GM19328 (cell line): ENCODE results near the gene SYCP2L.
"Not testable (repeated sequence)": the region's sequence is repeated elsewhere in the genome, so short reads cannot be mapped to it uniquely, and the experiment has no call there.

Source experiments
- ATAC-seq: cut with Tn5 transposase; IDR thresholded peaks from one replicate; pipeline ENCODE4 v1.9.1; 2021; ENCODE audit warnings: mild to moderate bottlenecking, moderate library complexity; ENCODE audit not compliant: unreplicated experiment

SYCP2L gene

GRCh38 chr6:10886691-10887502, at the start of gene SYCP2L:
SYCP2L (plus strand) TSS chr6:10887052; CDS start chr6:10887127, 75 bp downstream.
- ATAC-seq: no peak

DNA sequence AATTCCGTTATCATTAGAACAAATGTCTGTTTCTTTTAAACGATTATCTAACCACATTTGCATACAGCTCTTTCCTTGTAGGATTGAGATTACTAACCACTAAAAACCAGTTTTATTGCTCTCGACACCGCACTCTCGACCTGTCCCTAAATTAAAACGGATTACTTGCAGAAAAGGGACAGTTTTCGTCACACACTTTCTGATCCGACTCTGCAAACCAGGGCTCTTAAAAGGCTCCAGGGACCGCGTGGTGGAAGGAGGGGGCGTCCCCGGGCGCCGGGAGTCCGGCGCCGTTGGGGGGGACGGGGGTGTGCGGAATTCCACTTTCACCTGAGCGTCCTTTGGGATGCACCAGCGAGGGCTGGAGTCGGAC, 49.2 kb upstream of the SYCP2L start:
- ATAC-seq: no peak

DNA sequence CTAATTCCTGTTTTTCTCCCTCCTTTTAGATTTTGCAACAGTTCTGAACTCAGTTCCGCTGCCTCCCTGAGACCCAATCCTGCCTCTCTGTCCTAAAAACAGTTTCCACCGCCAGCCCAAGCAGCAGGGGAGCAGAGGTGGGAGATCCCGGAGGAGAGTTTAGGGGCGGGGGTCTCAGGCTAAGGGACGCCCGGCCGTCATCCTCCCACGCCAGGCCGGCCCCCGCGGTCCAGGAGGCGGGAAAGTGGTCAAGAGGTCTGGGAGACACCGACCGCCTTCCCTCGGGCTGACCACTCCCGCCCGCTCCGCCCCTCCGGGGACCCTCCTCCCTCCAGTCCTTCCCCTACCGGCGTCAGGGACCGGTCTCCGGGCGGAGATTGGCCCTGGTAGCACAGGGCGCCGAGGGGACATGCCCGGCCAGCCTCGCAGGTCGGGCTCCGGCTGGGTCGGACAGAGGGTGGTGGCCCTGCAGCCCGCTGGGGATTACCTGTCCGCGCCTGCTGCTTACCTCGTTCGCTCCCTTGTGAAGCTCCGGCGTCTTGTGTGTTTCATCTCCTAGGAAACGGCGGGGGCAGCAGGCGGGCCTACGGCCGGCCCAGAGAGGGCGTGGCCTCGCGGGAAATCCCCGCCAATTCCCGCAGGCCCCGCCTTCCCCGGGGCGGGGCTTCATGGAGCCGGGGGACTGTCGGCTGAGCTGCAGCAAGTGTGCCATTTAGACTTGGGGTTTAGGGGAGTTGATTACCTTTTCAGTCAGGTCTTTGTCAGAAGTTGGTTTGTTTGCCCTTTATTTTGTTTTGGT, 48.7 kb upstream of the SYCP2L start, which contains the start of gene MAK:
MAK (minus strand) TSS at position 545 of the 799 bp plus-strand sequence. CDS start 7,891 bp downstream, outside the sequence.
- ATAC-seq: peak; percentile 92

- peak; percentile 51 for ATAC-seq
Observed at GRCh38 chr6:10838794-10839333, 48.0 kb upstream of the SYCP2L start.

DNA sequence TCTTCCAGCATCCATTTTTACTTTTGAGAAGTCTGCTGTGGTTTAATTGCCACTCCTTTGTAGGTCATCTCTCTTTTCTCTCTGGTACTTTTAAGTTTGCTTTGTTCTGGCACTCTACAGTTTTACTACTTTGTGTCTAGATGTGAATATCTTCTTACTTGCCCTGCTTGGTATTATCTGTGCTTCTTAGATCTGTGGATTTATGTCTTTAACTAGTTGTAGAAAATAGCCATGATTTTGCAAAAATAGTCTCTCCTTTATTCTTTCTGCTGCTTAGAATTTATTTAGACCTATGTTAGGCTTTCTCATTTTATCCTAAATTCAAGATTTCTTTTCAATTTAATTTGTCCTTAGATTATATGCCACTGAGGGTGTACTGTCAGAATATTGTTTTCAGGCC, 43.3 kb upstream of the SYCP2L start:
- no peak for ATAC-seq

GRCh38 chr6:10847684-10848083, 39.2 kb upstream of the SYCP2L start:
- ATAC-seq: no peak

GRCh38 chr6:10849901-10850300, 37.0 kb upstream of the SYCP2L start:
- ATAC-seq: no peak

- ATAC-seq: no peak
Observed at GRCh38 chr6:10850728-10851127, 36.1 kb upstream of the SYCP2L start.

- ATAC-seq: no peak
Observed at GRCh38 chr6:10852361-10852960, 34.4 kb upstream of the SYCP2L start.

DNA sequence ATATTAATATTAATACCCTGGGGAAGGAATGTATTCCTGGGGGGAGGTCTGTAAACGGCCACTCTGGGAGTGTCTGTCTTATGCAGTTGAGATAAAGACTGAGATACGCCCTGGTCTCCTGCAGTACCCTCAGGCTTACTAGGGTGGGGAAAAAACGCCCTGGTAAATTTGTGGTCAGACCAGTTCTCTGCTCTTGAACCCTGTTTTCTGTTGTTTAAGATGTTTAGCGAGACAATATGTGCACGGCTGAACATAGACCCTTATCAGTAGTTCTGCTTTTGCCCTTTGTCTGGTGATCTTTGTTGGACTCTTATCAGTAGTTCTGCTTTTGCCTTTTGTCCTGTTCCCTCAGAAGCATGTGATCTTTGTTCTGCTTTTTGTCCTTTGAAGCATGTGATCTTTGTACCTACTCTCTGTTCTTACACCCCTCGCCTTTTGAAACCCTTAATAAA, 33.0 kb upstream of the SYCP2L start:
- ATAC-seq: not testable (repeated sequence)

DNA sequence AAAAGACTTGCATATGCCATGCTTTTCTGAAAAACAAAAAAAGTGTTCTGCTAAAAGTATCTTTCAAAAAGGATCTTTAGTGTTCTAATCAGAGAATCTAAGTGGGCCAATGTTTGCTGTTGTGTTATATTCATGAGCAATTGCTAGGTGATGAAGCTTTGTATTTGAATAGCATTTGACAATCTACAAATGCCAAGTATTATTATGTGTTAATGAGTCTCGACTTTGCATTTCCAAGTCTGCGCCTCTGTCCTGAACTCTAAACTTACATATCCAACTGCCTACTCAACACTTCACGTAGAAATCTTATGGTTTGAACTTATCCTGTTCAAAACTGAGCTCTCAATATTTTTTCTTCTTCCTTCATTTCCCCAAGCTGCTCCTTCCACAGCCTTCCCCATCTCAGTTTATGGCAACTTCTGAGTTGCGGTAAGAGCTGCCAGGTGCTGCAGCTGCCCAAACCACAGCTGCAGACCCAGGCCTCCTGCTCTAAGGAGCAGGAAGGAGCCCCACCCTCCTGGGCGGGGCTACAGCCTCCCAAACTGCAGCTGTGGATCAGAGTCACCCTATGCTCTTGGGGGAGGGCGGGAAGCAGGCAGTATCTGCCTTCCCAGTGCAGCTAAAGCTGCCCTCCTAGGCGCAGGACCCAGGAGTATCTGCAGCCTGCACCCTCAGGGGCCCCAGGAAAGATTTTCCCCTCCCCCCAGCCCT, 31.8 kb upstream of the SYCP2L start:
- ATAC-seq: no peak

DNA sequence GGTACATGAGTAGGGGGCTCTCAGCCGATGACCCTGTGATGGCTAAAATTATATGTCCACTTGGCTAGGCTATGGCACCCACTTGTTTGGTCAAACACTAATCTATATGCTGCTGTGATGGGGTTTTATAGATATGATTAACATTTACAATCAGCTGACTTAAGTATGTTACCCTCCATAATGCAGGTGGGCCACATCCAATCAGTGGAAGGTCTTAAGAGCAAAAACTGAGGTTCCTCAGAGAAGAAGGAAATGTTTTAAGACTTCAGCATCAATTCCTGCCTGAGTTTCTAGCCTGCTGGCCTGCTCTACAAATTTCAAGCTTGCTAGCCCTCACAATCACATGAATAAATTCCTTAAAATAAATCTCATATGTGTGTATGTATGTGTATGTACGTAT, 29.6 kb upstream of the SYCP2L start:
- ATAC-seq: no peak

- ATAC-seq: no peak
Observed at GRCh38 chr6:10861086-10861485, 25.8 kb upstream of the SYCP2L start.

DNA sequence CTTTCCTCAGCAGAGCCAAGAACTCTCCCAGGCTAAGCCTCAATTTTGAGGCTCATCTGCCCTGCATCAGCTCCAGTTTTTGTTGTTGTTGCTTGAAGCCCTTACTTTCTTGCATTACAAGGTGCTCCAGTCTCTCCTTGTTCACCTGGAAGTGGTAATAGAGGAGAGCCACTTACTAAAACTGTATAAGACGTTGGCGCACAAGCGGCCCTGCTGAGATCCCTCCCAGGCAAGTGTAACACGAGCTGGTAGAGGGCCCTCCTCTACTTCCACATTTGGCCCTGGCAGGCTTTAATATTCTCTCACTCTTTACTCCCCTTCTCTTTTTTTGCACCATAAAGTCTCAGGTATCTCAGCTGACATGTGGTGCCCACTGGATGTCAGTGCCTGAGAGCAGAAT, 24.5 kb upstream of the SYCP2L start:
- no peak for ATAC-seq

- not testable (repeated sequence) for ATAC-seq
Observed at GRCh38 chr6:10863031-10863430, 23.8 kb upstream of the SYCP2L start.

GRCh38 chr6:10866709-10867108, 20.1 kb upstream of the SYCP2L start:
- ATAC-seq: not testable (repeated sequence)

DNA sequence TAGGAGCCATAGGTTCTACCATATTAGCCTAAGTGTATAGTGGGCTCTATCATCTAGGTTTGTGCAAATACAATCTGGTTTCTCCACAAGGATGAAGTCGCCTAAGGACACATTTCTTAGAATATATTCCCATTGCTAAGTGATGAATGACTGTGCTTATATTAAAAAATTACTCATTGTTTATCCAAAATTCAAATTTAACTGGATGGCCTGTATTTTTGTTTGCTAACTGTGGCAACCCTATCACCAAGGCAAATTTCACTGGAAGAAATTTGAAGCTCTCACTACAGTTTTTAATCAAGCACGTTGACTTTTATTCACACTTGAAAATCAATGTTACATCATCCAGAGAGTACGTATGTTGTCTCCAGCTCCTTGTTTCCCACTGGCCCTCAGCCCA, 18.9 kb upstream of the SYCP2L start:
- ATAC-seq: no peak

DNA sequence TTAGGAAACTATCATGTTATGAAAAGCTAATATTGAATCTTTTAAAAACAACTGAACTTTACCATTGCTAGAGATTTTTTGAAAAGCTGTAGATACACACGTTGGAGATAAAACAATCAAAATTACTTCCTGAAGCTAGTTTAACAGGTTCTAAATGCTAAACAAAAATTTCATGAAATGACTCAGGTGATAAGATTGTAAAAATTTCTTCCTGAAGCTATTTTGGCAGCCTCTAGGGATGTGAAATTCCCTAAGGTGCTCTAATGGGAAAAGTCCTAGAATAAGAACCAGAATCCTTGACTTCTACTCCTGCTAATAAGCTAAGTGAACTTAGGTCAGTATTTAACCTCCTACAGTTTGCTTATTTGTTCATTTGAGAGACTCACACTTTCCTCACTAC, 13.5 kb upstream of the SYCP2L start:
- ATAC-seq: no peak

GRCh38 chr6:10874207-10874606, 12.6 kb upstream of the SYCP2L start:
- ATAC-seq: no peak

- ATAC-seq: no peak
Observed at GRCh38 chr6:10875026-10875425, 11.8 kb upstream of the SYCP2L start.

GRCh38 chr6:10877012-10877411, 9.8 kb upstream of the SYCP2L start:
- no peak for ATAC-seq
